Measurements from ENCODE around the gene TFEC.
"Not testable (repeated sequence)": the region's sequence is repeated elsewhere in the genome, so short reads cannot be mapped to it uniquely, and the experiment has no call there.

The TFEC gene

DNA sequence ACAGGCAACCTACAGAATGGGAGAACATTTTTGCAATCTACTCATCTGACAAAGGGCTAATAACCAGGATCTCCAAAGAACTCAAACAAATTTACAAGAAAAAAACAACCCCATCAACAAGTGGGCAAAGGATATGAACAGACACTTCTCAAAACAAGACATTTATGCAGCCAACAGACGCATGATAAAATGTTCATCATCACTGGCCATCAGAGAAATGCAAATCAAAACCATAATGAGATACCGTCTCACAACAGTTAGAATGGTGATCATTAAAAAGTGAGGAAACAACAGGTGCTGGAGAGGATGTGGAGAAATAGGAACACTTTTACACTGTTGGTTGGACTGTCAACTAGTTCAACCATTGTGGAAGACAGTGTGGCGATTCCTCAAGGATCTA, 100.8 kb downstream of the TFEC start:
- DNase-seq (ENCODE audit: low read depth in 3 of 3): not testable (repeated sequence)

DNA sequence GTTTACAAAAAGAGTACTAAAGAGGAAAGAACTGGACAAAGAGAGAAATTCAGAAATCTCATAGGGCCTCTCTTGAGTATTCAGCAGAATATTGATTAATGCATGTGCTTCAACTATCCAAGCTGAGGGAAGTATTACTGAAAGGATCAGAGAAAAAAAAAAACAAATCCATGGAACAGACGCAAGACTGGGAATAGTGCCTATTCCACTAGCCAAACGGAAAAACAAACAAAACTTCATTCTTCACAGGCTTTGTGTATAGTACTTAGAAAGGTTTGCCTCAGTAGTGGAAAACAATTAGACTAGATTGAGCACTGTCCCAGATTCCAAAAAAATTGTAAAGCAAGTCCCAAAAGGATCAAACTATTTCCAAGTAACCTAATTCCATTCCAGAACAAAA, 106.2 kb downstream of the TFEC start:
- DNase-seq (ENCODE audit: low read depth in 3 of 3): no peak

DNA sequence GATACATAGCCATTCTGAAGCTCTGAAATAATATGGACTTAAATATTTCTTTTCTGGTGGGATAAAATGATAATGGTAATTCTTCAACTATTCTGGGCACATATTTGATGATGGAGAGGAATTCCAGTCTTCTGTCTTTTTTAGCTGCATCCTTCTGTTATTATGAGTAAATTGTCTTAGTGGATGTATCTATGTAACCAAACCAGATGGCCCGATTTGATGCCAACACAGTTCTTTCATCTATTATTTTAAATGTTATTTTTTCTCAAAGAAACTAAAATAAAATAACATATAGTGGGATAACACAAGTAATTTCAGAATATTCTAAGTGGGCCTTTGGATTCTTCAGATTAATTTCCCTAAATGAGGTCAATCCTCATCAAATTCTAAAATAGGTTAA, 110.2 kb downstream of the TFEC start:
- DNase-seq (ENCODE audit: low read depth in 3 of 3): no peak

DNA sequence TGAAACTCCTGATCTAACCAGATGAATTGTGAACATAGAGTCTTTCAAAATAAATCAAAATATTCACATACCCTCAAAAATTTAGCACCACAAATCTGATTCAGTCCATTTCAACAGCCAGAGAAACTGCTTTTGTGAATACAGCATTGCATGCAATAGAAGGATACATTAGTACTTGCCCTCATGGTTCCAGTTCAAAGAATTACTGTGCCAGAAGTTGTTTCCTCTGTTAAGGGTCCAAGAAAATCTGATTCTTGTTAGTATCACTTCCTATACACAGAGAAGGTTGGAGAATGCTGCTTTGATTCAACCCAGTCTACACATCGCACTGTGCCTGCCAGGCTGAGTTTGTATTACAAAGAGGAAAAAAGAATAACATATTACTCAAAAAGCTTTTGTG, 115.6 kb downstream of the TFEC start:
- no peak for DNase-seq (ENCODE audit: low read depth in 3 of 3)

DNA sequence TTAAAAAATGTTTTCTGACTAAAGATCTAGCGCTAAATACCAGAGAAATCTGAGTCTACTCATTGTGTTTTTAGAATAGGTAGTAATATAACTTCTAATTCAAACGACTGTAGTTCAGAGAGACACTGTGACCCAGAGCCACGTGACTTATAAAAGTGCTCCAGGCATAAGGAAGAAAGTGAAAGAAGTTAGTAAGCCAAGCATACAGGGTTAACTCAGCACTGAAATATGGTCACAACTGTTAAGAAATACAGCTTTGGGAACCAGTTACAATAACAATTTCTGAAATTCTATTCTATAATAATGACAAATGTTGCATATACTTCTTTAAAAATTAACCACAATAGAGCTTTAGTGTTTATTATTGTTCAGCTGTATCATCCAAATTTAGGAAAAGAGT, 119.1 kb downstream of the TFEC start:
- no peak for DNase-seq (ENCODE audit: low read depth in 3 of 3)

DNA sequence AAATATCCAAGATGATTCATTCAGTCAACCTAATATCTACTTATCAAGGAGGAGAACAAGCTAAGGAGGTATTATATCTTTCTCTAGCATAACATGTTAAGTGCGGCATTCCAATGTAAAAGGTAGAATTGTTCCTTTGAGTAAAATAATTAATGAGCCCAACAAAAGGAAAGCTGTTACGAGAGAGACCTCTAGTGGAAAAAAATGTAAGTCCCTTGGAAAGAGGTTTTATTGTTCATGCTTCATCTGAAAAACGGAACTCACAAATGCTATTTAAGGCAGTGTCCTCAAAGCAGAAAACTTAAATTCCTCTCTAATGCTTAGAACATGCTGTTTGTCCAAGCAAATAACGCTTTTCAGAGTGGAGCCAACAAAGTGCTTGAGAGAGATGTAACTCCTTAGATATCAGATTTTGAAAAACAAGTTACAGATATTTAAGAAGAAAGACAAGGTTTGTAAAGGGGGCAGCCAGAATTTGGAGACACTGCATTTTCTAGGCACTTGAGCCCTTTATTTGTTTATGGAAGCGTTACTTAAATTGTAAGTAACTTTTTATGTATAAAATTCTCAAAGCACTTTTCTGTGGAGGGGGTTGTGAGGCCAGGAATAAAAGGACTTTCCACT, 119.9 kb downstream of the TFEC start:
- no peak for DNase-seq (ENCODE audit: low read depth in 3 of 3)

DNA sequence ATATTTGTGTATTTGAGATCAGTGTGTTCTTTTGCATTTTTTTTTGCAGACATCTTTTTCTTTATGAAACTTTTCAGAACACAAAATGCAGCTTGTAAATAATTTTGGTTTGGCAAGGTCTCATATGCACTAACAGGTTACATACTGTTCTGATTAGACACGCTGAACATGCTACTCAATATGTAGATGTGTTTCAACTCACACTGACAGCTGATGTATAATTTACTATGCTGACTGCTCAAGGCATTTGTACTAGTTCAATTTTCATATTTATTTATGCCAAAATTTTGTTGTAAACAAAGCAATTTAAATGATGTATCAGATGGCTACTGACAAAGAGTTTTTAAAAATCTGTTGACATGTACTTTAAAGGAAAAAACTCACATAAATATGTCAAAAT, 123.8 kb downstream of the TFEC start:
- DNase-seq (ENCODE audit: low read depth in 3 of 3): no peak

DNA sequence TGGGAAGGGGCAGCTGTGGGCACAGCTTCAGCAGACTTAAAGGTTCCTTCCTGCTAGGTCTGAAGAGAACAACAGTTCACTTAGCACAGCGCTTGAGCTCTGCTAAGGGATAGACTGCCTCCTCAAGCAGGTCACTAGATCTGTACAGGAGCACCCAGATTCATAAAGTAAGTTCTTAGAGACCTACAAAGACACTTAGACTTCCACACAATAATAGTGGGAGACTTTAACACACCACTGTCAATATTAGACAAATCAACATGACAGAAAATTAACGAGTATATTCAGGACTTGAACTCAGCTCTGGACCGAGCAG, 140.9 kb downstream of the TFEC start:
- no peak for DNase-seq (ENCODE audit: low read depth in 3 of 3)

DNA sequence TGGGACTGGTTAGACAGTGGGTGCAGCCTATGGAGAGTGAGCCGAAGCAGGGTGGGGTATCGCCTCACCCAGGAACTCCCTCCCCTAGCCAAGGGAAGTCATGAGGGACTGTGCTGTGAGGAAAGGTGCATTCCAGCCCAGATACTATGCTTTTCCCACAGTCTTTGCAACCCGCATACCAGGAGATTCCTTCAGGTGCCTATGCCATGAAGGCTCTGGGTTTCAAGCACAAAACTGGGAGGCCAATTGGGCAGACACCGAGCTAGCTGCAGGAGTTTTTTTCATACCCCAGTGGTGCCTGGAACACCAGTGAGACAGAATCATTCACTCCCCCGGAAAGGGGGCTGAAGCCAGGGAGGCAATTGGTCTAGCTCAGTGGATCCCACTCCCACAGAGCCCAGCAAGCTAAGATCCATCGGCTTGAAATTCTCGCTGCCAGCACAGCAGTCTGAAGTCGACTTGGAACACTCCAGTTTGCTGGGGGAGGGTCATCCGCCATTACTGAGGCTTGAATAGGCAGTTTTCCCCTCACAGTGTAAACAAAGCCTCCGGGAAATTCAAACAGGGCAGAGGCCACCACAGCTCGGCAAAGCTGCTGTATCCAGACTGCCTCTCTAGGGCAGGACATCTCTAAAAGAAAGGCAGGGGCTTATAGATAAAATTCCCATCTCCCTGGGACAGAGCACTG, 141.4 kb downstream of the TFEC start:
- no peak for DNase-seq (ENCODE audit: low read depth in 3 of 3)

DNA sequence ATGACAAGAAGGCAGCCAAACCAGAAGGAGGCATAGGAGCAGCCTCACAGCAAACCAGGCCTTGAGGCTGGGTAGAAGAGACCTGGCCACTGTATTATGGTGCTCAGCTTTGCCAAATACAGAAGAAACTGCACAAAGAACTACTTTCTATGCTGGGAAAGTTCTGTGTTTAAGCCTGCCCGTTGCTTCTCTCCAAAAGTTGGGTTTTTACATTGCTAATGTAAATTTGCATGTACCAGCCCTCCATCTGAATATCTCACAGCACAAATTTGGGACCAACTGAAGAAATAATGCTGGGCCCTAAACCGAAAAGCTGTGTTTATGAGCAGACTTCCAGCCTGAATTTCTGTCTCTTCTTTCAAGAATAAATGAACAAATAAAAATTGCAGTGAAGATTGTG, 145.0 kb downstream of the TFEC start:
- no peak for DNase-seq (ENCODE audit: low read depth in 3 of 3)
